A673 (cell line): Measurements from ENCODE around the gene SNAPC2. TPM values are rescaled to one million over a fixed set of nuclear protein-coding genes. Genes with fewer than 3 reads are reported as not detected.
A peak's percentile ranks its signal among the peaks of the same experiment; 100 is the strongest.

Experiments
- BruUV-seq: library from RNA; stranded (reverse); fragments of 400-500 nt; replicated peaks from 2 replicates; lab custom pipeline; 2021; lab: Mats Ljungman, UMichigan
- CTCF ChIA-PET: fragments of 300-600 bp; sonication (Branson Sonifier 250); formaldehyde crosslinking; loops from one replicate; lab custom pipeline; 2022; ENCODE audit warnings: antibody characterized with exemption; lab: Charles Lee
- POLR2A ChIA-PET: fragments of 300-600 bp; sonication (Branson Sonifier 250); formaldehyde crosslinking; loops from one replicate; lab custom pipeline; 2022; ENCODE audit warnings: antibody characterized with exemption; ENCODE audit not compliant: low non-redundant PET; lab: Charles Lee
- DNase-seq: peaks from one replicate; pipeline ENCODE4 v3.0.0-alpha.2; 2015; ENCODE audit warnings: low spot score
- H3K27ac ChIP-seq: fragments of 200-600 bp; sonication (generic); 2 replicates; pipeline ENCODE4 v1.5.1; 2016; ENCODE audit warnings: mixed run types, low read depth, mild to moderate bottlenecking, mixed read lengths, antibody characterized with exemption, low read length; ENCODE audit not compliant: poor library complexity, severe bottlenecking
- H3K27me3 ChIP-seq: fragments of 200-600 bp; sonication (generic); replicated peaks from 2 replicates; pipeline ENCODE4 v1.6.1; 2017; ENCODE audit warnings: mixed run types, low read depth, mild to moderate bottlenecking, mixed read lengths, antibody characterized with exemption, low read length; ENCODE audit not compliant: insufficient read depth, poor library complexity
- H3K36me3 ChIP-seq: fragments of 200-600 bp; sonication (generic); 2 replicates; pipeline ENCODE4 v1.6.1; 2016; ENCODE audit warnings: mixed run types, mild to moderate bottlenecking, mixed read lengths, antibody characterized with exemption, low read length; ENCODE audit not compliant: insufficient read depth, poor library complexity, severe bottlenecking
- H3K4me1 ChIP-seq: fragments of 200-600 bp; sonication (generic); 2 replicates; pipeline ENCODE4 v1.6.1; 2017; ENCODE audit warnings: mixed run types, mild to moderate bottlenecking, mixed read lengths, antibody characterized with exemption, low read length; ENCODE audit not compliant: insufficient read depth, poor library complexity, severe bottlenecking
- H3K4me3 ChIP-seq: fragments of 200-600 bp; sonication (generic); 2 replicates; pipeline ENCODE4 v1.5.1; 2016; ENCODE audit warnings: low read depth, mixed run types, mild to moderate bottlenecking, mixed read lengths, low read length; ENCODE audit not compliant: poor library complexity, severe bottlenecking
- H3K9me3 ChIP-seq: fragments of 200-600 bp; sonication (generic); 2 replicates; pipeline ENCODE4 v1.6.1; 2016; ENCODE audit warnings: mixed run types, low read depth, mild to moderate bottlenecking, mixed read lengths, antibody characterized with exemption, low read length; ENCODE audit not compliant: poor library complexity, severe bottlenecking
- CTCF ChIP-seq: fragments of 300-800, 200-600 bp; sonication (generic); conservative IDR thresholded peaks from 2 replicates; pipeline ENCODE4 v1.5.1; 2017; ENCODE audit warnings: low read depth, mild to moderate bottlenecking, antibody characterized with exemption, low read length, moderate library complexity, mixed read lengths
- EZH2 ChIP-seq: fragments of 200-600 bp; sonication (generic); IDR thresholded peaks from 2 replicates; pipeline ENCODE4 v1.6.1; 2017; ENCODE audit warnings: borderline replicate concordance, low read depth, mild to moderate bottlenecking, mixed read lengths, antibody characterized with exemption, low read length; ENCODE audit not compliant: poor library complexity, severe bottlenecking
- intact Hi-C: fragments of 100-400 bp; cut with micrococcal nuclease; formaldehyde crosslinking; loops from one replicate; pipeline ENCODE4 v1.10.0; 2022; ENCODE audit not compliant: unreplicated experiment
- total RNA-seq: library from RNA; stranded (reverse); gene quantifications from 2 replicates; pipeline ENCODE4 v1.2.3, GENCODE V29; 2021

Gene SNAPC2
- total RNA-seq, 1 experiment from 2014 or later, result 30.2 TPM

- TSS peak; percentile 56 for BruUV-seq
- H3K4me1 ChIP-seq, result no peaks in the 10 kb centered on the region
- intact Hi-C loops, result no loop called here
- no peak for TF ChIP-seq CTCF
- H3K9me3 ChIP-seq, result no peaks in the 10 kb centered on the region
- H3K4me3 ChIP-seq, result no peak overlapping the region
- peak overlapping the region; percentile 19 for H3K27ac ChIP-seq
- H3K27me3 ChIP-seq, result no peaks in the 10 kb centered on the region
- ChIA-PET CTCF (interaction anchor here (0.5 kb wide), 1 partner anchor 291 kb away, joined by 13 read pairs; no protein-coding TSS in a partner anchor), POLR2A (no interaction called here)
- peaks cover 61% of the 10 kb centered on the region for H3K36me3 ChIP-seq
- no peak for DNase-seq
Observed at GRCh38 chr19:7962644-7963268, 42.6 kb downstream of the SNAPC2 start.

GRCh38 chr19:7963566-7963965 lies 43.4 kb downstream of the SNAPC2 start:
- Histone ChIP-seq H3K4me3 (no peak overlapping the region), H3K36me3 (peaks cover 69% of the 10 kb centered on the region), H3K9me3 (no peaks in the 10 kb centered on the region), H3K4me1 (no peaks in the 10 kb centered on the region), H3K27ac (no peak overlapping the region), H3K27me3 (no peaks in the 10 kb centered on the region)
- BruUV-seq, result no TSS peak
- no peak for TF ChIP-seq EZH2
- no peak for TF ChIP-seq CTCF
- intact Hi-C loops, result no loop called here
- no peak for DNase-seq
- POLR2A ChIA-PET, result no interaction called here
- CTCF ChIA-PET, result no interaction called here

- H3K36me3 ChIP-seq, result peaks cover 77% of the 10 kb centered on the region
- POLR2A ChIA-PET, result no interaction called here
Observed at GRCh38 chr19:7965259-7965841, 45.2 kb downstream of the SNAPC2 start.

More at GRCh38 chr19:7965259-7965841, 45.2 kb downstream of the SNAPC2 start:
- Histone ChIP-seq H3K4me3 (no peak overlapping the region), H3K9me3 (no peaks in the 10 kb centered on the region), H3K27me3 (no peaks in the 10 kb centered on the region), H3K27ac (no peak overlapping the region), H3K4me1 (no peaks in the 10 kb centered on the region)
- CTCF ChIA-PET, result interaction anchor here (0.6 kb wide), 1 partner anchor 81 kb away, joined by 4 read pairs; no protein-coding TSS in a partner anchor
- no peak for DNase-seq
- TF ChIP-seq CTCF (no peak), EZH2 (no peak)
- intact Hi-C loops, result no loop called here
- BruUV-seq, result no TSS peak
